ENCODE measurements around the gene GAB2.
A peak's percentile ranks its signal among the peaks of the same experiment; 100 is the strongest.
"Not testable (repeated sequence)": the region's sequence is repeated elsewhere in the genome, so short reads cannot be mapped to it uniquely, and the experiment has no call there.

GAB2 gene

GRCh38 chr11:78237293-78238046, 180.2 kb downstream of the GAB2 start:
- no peak for DNase-seq

DNA sequence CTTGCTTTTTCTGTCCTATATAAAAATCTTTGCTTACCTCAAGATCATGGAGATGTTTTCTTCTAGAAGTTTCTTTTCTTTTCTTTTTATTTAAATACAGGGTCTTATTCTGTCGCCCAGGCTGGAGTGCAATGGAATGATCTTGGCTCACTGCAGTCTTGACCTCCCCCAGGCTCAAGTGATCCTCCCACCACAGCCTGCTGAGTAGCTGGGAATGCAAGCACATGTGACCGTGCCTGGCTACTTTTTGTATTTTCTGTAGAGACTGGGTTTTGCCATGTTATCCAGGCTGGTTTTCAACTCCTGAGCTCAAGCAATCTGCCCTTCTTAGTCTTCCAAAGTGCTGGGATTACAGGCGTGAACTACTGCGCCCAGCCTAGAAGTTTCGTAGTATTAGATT, 183.6 kb downstream of the GAB2 start:
- DNase-seq, result no peak

GRCh38 chr11:78233046-78233445, 184.6 kb downstream of the GAB2 start:
- not testable (repeated sequence) for DNase-seq

GRCh38 chr11:78231962-78232501, 185.6 kb downstream of the GAB2 start:
- no peak for DNase-seq

- no peak for DNase-seq
These were observed 187.3 kb downstream of the GAB2 start for GRCh38 chr11:78230161-78230877.

GRCh38 chr11:78229106-78229505, 188.5 kb downstream of the GAB2 start:
- DNase-seq, result no peak

- DNase-seq, result peak; percentile 49
These were observed 189.2 kb downstream of the GAB2 start for GRCh38 chr11:78228467-78228866.

DNA sequence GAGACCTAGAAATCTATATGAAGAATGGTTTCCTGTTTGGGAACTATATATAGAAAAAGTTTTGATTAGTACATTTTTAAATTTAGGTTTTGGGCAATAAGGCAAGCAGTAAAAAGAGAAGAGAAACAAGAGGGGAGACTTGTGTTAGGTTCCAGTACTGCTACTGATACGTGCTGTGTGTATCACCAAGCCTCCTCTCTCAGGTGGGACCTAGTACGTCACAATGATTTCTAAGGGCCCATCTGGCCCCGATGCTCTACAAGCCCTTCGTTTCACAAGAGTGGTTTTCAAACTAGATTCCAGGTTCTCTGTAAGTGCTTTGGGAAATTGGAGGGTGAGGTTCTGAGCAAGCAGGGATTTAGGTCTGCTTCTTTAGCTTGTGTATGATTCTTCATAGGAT, 189.7 kb downstream of the GAB2 start:
- no peak for DNase-seq

DNA sequence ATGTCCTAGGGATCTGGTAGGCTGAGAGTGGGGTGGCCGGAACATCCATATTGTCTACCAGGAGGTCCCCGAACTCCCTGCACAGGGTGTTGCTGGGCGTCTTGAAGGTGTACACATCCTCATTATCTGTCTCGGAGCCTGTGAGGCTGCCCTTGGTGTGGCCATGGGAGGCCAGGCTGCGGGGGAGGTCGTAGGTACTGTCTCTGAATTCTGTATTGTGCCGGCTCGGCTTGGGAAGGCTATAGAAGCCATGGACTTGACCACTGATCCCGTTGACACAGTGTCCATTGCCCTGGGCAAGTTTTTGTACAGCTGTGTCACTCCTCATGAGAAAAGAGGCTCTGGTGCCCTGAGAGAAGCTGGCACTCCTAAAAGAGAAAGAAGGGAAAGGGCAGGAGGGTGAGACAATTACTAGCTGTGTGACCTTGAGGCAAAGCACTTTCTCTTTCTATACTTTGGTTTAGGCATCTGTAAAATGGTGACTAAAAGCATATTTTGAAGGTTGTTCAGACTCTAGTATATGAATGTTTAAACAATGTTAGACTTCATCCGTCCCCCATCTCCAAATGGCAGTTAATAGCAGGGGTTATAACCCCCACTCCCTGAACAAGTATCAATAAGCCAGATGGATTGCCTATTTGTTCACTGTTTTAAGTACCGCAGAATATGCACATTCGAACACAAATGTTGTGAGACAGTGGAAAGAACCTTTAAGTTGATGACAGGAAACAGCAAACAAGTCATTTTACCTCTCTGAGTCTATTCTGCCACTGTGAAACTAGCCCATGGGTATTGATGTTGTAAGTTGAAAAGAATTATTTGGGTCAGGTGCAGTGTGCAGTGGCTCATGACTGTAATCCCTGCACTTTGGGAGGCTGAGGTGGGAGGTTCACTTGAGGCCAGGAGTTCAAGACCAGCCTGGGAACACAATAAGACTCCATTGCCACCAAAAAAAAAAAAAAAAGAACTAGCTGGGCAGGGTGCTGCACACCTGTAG, 190.6 kb downstream of the GAB2 start:
- DNase-seq, result no peak

GRCh38 chr11:78224906-78225420, 192.7 kb downstream of the GAB2 start:
- no peak for DNase-seq

- DNase-seq, result no peak
These were observed 193.1 kb downstream of the GAB2 start for GRCh38 chr11:78224506-78224905.

DNA sequence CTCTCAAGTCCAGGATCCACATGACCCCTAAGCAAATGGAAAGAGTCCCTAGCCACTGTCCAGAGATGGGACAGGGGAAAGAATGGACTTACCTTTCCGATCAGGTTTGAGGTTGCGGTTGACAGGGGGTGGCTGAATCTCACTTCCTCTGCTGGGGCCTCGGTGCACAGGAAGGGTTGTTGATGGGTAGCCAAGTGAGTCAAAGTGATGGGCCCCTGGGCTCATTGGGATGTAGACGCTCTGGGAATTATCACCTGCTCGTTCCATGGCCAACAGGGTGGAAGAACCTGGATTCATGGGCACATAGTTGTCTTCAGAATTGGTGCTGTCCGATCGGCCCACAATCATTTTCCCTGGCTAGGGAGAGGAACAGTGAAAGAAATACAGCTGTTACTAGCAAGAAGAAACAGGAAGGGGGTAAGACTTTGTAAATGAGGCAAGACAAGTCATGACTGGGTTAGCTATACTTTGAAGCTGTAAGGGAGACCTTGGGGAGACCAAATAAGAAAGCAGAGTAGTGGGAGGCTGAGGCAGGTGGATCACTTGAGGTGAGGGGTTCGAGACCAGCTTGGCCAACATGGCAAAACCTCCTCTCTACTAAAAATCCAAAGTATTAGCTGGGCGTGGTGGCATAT, 194.2 kb downstream of the GAB2 start:
- no peak for DNase-seq

DNA sequence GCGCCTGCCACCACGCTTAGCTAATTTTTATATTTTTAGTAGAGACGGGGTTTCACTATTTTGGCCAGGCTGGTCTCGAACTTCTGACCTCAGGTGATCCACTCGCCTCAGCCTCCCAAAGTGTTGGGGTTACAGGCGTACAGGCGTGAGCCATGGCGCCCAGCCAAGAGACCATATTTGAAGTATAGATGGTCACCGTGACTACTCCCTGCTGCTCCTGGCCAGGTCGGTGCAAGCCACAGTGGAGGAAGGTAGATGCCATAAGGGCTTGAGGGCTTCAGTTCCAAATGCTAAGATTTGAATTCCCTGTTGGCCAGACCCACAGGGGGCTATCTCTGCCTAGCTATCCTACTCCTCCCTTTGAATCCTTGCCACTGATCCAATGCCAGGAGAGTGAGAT, 194.9 kb downstream of the GAB2 start:
- DNase-seq, result not testable (repeated sequence)

DNA sequence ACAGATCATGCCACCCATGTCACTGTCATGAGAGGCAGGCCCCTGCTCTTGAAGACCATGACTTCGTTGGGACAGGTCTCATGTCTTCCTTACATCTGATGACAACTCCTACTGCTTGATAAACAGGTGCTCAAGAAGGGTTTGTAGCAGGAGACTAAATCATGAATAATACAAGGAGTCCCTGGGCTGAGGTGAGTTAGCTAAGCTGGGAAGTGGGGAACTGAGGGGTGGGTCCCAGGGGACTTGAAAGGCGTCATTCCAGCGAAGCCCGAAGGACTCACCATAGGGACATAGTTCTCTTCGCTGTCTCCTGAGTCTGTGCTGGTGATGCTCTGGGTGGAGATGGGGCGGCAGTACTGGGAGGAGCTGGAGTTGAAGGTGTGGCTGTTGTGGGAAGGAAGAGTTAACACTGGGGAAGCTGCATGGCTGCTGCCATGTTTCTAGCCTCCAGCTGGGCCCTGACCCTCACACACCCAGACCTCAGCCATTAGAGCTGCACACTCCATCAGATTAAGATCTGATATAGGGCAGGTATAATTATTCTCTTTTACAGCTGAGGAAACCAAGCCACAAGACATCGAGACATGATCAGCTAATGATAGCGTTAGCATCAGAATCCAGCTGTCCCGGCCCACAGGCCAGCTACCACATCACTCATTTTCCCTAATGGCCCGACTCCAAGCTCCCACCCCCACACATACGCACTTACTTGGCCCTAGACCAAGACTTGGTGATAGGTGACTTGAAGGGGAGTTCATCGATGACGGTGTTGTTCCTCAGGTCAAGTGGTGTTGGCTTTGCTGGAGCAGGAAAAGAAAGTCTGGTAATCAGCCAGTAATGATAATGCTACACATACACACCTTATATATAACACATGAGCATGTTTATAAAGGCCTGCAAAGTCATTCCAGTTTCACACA, 196.0 kb downstream of the GAB2 start:
- no peak for DNase-seq

GRCh38 chr11:78220218-78221157, 197.1 kb downstream of the GAB2 start:
- no peak for DNase-seq

- no peak for DNase-seq
These were observed 198.0 kb downstream of the GAB2 start for GRCh38 chr11:78219493-78220217.

GRCh38 chr11:78218707-78219492, 198.7 kb downstream of the GAB2 start:
- no peak for DNase-seq
